Measurements from ENCODE around the gene CDRT4.

CDRT4 gene

GRCh38 chr17:15431196-15431595, 36.2 kb downstream of the CDRT4 start:
- DNase-seq: no peak

DNA sequence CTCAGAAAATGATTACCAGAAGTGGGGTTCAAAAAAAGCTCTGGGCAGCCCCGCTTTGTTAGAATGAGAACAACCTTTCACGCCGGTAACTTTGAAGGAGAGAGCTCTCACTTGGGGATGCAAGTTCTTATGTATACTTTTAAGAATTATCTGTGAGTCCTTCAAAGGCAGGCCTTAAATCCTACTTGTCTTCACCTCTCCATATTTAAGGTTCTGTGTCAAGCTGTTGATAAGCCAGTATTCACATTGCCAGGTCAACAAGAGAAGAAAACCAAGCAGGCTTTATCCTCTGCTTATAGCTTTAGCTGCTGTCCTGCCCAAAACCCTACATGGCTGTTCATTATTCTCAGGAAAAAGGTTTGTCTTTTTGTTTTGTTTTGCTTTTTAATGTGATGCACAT, 42.9 kb downstream of the CDRT4 start:
- no peak for DNase-seq

DNA sequence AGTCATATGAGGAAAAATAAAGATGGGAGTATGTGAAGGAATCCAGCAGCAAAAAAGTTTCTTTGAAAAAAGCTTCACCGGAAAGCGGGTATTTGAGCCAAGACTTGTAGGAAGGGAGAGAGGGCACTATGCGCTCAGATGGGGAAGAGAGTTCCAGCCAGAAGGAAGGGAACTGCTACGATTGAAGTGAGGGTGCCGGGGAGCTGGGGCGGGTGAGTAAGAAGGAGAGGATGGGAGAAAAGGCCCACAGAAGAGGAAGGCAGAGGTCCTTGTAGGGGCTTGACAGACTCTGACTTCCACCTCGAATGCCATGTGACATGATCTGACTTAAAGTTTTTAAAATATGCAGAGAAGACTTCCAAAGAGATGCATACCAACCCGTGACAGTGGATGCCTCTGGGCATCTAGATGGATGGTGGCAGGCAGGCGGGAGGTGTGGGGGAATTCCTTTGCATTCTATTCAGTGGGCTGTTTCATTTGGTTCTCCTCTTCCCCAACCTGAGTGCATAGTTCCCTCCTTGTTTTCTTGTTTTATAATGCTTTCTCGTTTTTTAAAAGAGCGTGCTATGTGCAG, 44.9 kb downstream of the CDRT4 start:
- no peak for DNase-seq

GRCh38 chr17:15418781-15419180, 48.6 kb downstream of the CDRT4 start:
- no peak for DNase-seq

- no peak for DNase-seq
Measured at GRCh38 chr17:15414532-15415306, 52.7 kb downstream of the CDRT4 start.

- no peak for DNase-seq
Measured at GRCh38 chr17:15413101-15413771, 54.2 kb downstream of the CDRT4 start.

GRCh38 chr17:15412606-15413005, 54.8 kb downstream of the CDRT4 start:
- DNase-seq: no peak

DNA sequence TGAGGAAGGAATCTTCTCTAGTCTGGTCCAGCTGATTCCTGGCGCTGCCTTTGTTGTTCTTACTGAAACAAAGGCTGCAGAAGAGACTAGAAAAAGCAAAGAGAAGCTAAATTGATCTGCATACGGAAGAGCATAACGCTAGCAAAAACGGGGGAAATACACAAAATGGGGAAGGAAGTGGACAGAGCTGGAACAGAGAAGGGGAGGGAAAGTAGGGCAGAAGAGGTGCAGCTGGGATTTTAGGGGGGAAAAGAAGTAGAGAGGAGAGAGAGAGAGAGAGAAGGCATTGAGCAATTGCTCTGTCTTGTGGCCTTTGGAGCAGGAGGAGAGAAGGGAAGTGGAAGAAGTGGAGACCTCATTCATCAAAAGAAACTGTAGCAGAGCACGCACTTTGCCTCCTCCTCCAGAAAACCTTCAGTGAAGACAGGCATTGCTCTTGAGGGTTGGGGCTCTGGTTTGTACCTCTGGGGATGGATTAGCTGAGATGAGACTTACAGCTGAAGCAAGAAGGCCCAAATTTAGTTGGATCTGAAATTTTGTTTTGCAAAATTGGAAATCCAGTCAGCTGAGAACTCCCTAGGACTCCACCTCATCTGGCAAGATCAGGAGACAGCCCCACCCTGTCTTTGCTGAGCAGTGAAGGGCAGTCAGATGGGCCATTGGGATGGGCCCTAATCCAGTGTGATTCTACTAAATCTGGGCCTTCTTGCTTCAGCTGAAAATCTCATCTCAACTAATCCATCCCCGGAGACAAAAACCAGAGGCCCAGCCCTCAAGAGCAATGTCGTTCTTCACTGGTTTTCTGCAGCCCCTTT, 55.8 kb downstream of the CDRT4 start:
- no peak for DNase-seq

GRCh38 chr17:15409721-15410250, 57.6 kb downstream of the CDRT4 start:
- DNase-seq: no peak

GRCh38 chr17:15408803-15409202, 58.6 kb downstream of the CDRT4 start:
- no peak for DNase-seq

DNA sequence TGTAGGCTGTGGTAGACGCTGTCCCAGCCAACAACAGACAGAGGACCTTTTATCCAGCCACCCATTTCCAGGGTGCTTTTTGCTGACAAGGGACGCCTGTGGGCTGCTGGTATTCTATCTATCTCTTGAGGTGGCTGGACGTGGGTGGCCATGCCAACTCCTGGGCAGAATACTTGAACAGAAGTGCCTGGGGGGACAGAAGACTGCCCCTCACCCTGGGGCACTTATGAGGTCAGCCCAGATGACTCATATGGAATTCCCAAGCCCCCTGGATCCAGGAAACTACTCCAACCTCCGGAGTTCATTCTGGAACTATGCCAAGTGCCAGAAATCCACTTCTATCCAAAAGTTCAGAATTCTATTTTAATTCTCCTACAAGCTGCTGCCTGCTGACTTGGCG, 61.3 kb downstream of the CDRT4 start:
- DNase-seq: no peak

DNA sequence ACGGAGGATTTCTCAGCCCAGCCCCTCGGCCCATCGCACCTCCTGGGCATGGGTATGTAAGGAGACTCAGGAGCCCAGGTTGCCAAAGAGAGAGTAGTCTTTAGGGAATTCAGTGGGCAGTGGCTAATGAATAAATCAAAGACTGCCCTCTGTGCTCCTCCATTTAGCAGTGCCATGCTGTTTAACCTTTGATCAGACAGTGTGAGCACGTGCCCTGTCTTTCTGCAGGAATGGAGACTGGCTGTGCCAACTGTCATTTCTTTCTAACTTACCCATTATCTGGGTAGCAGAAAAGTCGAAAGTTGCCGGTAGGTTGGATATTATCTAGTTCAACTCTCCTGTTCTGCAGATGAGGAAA, 62.4 kb downstream of the CDRT4 start:
- no peak for DNase-seq

GRCh38 chr17:15404106-15405057, 63.0 kb downstream of the CDRT4 start:
- no peak for DNase-seq

GRCh38 chr17:15403276-15403939, 64.0 kb downstream of the CDRT4 start:
- no peak for DNase-seq

- no peak for DNase-seq
Measured at GRCh38 chr17:15399443-15399842, 68.0 kb downstream of the CDRT4 start.

GRCh38 chr17:15398736-15399331, 68.6 kb downstream of the CDRT4 start:
- no peak for DNase-seq

DNA sequence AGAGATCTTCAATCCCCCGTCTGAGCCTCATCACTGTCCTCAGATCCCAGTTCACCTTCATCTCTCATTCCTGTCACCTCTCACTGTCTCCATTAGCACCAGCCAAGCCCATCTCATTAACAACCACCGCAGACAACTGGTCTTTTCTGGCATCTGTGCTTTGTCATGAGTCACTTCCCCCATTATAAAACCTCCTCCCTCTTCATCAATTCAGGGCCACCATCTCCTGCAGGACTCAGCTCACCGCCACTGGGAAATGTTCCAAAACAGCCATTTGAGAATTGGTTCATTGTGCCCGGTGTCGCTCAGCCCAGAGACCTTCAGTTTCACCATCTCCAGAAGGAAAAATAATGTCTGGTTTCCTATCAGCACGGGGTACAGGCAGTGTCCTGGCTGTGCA, 69.1 kb downstream of the CDRT4 start:
- DNase-seq: no peak

GRCh38 chr17:15397620-15398019, 69.8 kb downstream of the CDRT4 start:
- DNase-seq: no peak

GRCh38 chr17:15395091-15395490, 72.3 kb downstream of the CDRT4 start:
- no peak for DNase-seq

DNA sequence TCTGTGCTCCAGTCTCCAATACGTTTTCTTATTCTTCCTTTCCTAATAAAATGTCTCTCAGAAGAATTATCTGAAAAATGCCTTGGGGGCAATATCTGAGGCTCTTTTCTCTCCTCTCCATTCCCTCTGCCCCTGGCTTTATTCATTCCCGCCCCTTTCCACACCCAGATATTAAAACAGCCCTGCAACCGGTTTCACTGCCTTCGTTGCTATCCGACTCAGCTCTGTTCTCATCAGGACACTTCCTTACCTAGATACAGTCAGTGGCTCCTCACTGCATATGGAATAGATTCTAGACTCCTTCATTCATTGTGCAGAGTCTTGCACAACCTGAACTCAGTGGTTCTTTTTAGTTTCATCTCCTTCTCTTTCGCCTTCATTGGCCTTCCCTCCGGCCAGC, 74.0 kb downstream of the CDRT4 start:
- DNase-seq: no peak

DNA sequence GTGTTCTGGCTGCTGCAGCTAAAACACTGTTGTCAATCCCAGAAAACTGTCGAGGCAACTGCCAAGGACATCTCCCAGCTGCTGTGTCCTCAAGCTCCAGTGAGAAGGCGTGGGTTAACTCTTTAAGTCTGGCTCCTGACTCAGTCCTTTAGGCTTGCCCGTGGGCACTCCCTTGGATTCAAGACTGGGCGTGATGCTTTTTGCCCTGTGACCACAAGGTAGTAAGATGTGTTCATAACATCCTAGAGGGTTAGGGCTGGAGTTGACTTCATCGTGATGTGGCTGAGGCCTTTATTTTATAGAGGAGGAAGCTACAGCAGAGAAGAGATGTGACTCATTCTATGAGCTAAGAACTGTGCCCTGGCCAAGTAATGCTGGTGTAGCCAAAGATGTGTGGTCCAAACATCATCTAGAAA, 75.1 kb downstream of the CDRT4 start:
- DNase-seq: no peak

All from COR-L47 (cell line).